HUDEP-2 (cell line): ENCODE measurements around the gene LTO1.

ENCODE experiments used
- DNase-seq, 76 experiments: peaks; one replicate each; lab custom pipeline; 2025; ENCODE audit not compliant: unreplicated experiment in 76 of 76; lab: John Stamatoyannopoulos, UW

The LTO1 gene

DNA sequence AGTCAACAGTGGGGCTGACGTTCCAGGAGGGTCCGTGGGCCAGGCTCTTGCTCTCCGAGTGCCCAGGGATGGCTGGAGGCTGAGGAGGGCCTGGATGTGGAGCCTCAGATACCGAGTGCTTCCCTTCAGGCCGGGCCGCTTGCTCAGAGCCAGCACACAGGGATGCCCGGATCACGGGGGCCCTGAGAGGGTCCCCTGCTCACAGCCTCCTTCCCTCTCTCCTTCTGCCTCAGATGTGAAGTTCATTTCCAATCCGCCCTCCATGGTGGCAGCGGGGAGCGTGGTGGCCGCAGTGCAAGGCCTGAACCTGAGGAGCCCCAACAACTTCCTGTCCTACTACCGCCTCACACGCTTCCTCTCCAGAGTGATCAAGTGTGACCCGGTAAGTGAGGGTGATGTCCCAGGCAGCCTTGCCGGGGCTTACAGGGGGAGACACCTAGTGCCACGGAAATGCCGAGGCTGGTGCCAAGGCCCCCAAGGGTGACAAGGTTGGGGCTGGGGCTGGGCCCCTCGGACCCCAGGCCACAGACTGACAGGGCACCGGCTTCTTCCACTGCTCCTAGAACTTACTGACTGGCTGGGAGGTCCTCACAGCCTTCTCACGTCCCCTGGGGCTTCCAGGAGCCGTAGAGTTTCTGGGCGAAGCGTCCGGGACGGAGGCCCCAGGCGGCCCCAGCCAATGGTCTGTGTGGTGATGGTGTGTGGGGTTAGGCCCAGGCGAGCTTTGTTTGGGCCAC, 27.2 kb downstream of the LTO1 start:
- DNase-seq = no peak

GRCh38 chr11:69647390-69647748, 27.8 kb downstream of the LTO1 start:
- no peak for DNase-seq

DNA sequence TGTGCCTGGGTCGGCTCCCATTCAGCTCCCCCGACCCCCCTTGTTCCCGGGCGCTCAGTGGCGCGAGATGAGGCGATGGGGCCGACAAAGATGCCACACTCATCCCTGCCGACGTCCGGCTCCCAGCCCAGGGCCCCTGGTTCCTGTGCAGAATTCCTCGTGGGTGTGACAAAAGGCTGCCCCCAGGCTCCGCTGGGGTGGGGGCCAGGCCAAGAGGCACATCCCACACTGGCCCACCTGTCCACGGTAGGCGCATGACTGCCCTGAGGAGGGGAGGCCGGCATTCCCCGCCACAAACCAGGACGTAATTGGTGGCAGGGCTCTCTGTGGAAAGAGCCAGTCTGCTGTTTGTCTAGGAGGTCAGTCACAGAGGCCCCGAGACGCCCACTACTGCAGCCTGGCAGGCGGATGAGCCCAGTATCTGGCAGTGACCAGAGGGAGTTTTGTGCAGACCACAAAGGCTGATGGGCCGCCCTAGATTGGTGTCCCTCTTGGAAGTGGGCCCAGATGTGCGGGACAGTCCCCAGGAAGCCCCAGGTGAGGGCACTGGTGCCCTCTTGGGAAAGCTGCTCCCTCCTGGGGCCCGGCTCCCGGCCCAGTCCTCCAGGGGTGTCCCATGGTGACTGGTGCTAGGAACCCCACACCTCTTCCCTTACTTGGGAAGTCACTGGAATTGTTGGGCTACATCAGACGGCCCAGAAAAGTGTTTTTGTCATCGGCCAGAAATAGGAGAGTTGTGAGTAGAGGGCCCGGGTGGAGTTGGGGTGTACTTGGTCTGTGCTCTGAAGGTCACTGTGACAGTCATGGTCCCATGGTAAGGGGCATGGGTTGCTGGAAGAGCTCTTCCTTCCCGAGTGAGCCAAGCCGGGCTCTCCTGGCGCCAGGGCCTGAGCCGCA, 28.4 kb downstream of the LTO1 start:
- DNase-seq = no peak

DNA sequence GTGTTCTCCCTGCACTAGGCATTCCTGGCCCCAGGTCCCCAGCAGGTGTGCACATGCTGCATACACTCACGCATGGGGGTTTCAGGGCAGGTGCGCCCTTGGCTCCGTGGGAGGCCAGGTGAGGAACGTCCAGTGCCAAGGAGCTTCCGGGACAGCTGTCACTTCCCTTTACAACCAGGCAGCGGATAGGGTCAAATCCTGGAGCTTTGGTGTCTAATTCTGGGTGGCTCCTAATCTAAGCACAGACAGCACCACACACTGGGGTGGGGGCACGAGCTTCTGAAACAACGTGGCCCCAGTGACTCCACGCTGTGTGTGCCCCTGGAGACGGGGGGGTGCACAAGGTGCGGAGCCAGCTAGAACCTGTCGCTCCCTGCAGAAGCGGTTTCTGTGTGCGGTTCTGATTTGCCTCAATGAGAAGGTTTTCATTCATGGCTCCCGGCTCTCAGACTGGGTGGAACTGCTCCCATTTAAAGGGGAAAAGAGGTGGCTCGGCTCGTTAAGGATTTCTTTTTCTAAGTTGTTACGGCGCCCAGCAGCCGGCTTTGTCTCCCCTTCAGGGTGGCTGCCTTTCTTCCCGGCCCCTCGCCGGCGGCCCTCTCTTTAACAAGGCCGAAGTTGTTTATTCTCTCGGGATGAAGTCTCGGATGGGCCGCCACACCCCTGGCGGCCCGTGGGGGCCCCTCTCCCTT, 29.2 kb downstream of the LTO1 start:
- DNase-seq = no peak

DNA sequence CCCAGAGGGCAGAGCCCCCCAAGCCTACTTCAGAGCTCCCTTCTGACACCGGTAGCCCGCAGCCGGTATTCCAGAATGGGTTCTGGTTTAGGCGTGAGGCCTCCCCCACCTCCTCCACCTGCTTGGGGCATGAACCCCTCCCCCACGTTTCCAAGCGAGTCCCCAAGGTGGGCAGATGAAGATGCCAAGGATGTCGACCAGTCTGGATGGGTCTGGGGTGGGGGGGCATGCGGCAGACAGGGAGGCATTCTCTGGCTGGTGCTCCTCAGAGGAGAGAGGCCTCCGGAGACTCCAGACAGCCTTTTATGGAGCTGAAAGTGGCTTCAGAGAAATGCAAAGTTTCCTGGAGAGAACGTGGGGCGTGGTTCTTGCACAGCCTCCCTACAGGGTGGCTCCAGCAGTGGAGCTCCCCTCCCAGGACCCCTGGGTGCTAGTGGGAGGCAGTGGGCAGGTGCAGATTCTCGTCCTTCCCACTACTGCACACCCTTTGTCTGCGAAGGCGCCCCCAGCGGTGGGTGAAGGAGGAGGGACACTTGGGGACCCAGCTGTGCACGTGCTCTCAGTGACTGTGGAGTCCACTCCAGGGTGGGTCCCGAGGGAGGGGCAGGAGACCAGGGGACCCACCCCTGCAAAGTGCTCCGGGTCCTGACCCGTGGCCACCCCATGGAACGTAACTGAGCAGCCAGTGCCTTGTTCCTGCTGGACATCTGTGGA, 30.0 kb downstream of the LTO1 start:
- no peak for DNase-seq

DNA sequence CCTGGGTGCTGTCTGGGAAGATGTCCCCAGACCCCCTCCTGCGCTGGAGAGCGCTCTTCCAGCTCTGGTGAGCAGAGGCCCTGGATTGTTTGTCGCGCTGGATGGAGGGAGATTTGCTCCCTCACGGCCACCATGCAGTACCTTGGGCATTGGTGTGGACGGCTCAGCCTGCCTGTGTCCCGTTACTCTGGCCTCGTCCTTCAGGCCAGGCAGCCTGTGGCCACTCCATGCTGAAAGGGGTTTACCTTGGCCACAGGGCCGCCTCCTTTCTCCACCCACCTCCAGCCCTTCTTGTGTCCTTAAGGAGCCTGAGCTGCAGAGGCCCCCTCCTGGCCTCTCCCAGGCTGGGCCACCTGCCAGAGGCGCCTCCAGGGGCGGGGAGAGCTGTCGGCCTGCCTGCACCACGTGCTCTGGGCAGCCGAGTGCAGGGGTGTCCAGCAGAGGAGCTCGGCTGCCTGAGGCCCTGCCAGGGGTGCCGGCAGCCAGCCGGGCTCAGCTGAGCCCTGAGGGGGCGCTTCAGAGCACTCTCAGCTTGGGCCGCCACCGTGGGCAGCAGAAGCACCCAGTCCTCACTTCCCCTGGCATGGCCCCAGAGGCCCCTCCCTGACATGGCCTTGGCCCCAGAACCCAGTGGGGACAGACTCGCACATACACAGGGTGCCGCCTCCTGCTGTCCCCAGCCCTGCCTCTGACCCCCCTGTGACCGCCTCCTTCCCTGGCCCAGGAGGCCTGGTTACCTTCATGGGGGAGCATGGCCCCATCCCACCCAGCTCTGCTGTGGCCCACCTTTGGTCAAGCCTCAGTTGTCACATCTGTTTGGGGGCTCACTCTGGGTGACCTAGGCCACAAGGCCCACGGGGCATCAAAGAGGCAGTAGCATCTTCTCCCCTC, 30.8 kb downstream of the LTO1 start:
- peak in 75 of 76 experiments; percentile 23 to 93 (median 81) for DNase-seq

DNA sequence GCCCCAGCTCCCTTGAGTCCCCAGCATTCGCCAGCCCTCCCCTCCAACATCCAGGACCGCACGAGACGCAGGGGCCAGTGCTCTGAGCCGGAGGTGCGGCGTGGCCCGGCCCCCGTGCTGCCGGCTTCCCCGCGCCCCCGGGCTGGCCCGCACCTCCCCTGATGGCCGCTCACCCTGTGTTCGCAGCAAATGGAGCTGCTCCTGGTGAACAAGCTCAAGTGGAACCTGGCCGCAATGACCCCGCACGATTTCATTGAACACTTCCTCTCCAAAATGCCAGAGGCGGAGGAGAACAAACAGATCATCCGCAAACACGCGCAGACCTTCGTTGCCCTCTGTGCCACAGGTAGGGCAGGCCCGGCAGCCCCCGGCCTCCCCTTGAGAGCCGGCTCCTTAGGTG, 31.5 kb downstream of the LTO1 start:
- no peak for DNase-seq

DNA sequence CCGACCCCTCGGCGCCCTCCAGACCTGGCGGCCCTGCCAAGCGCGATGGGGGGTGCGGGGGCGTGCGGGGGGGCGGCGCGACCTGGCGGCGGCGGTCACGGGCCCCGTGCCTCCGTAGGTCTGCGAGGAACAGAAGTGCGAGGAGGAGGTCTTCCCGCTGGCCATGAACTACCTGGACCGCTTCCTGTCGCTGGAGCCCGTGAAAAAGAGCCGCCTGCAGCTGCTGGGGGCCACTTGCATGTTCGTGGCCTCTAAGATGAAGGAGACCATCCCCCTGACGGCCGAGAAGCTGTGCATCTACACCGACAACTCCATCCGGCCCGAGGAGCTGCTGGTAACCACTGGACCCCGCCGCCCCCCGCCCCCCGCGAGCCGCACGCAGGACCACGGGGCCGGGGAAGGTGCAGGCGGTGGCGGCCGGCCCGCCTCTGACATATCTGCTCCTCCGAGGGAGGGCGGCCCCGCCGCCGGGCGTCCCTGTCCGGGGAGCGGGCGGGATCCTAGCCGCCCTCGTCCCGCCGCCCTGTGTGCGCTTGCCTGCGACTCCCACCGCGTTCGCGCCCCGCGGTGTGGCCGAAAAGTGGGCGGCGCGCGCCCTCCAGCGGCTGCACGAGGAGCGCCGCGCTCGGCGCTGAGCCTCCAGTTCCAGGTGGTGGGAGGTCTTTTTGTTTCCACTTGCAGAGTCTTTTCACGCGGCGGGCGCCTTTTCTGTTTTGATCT, 32.1 kb downstream of the LTO1 start:
- peak in 72 of 76 experiments; percentile 6 to 87 (median 64) for DNase-seq

DNA sequence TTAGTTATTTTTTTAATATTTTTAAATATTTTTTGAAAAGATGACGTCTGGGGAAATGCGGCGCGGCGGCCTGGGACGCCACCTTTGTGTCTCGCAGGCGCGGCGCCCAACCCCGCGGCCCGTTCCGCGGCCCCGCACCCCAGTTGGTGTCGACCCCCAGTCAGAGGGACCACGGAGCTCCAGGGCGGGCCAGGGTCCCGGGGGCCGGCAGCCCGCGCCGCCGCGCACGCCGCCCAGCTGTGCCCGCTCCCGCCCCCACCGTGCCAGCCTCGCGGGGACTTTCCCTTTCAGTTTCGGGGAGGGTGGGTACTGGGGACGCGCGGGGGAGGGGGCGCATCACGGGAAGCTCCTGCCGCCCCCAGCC, 32.6 kb downstream of the LTO1 start:
- DNase-seq = peak in 4 of 76 experiments; percentile 5 to 33 (median 24)

- DNase-seq = peak in 3 of 76 experiments; percentile 11 to 37 (median 25)
Measured at GRCh38 chr11:69641681-69642548, 33.2 kb downstream of the LTO1 start.

DNA sequence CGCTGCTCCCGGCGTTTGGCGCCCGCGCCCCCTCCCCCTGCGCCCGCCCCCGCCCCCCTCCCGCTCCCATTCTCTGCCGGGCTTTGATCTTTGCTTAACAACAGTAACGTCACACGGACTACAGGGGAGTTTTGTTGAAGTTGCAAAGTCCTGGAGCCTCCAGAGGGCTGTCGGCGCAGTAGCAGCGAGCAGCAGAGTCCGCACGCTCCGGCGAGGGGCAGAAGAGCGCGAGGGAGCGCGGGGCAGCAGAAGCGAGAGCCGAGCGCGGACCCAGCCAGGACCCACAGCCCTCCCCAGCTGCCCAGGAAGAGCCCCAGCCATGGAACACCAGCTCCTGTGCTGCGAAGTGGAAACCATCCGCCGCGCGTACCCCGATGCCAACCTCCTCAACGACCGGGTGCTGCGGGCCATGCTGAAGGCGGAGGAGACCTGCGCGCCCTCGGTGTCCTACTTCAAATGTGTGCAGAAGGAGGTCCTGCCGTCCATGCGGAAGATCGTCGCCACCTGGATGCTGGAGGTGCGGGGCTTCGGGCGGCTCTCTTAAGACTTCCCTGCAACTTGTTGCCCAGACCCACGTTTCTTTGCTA, 34.1 kb downstream of the LTO1 start, which contains the start of gene CCND1:
Gene CCND1 (plus strand): TSS at position 162 of the 587 bp plus-strand sequence. CDS start 158 bp downstream, at position 320.
- DNase-seq = peak in 72 of 76 experiments; percentile 18 to 85 (median 63)

- DNase-seq = peak in 27 of 76 experiments; percentile 7 to 54 (median 38)
Measured at GRCh38 chr11:69640260-69640994, 34.7 kb downstream of the LTO1 start.

DNA sequence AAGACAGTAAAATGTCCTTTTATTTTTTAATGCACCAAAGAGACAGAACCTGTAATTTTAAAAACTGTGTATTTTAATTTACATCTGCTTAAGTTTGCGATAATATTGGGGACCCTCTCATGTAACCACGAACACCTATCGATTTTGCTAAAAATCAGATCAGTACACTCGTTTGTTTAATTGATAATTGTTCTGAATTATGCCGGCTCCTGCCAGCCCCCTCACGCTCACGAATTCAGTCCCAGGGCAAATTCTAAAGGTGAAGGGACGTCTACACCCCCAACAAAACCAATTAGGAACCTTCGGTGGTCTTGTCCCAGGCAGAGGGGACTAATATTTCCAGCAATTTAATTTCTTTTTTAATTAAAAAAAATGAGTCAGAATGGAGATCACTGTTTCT, 35.3 kb downstream of the LTO1 start:
- no peak for DNase-seq

GRCh38 chr11:69638941-69639681, 36.0 kb downstream of the LTO1 start:
- peak in 74 of 76 experiments; percentile 59 to 95 (median 88) for DNase-seq

- peak in 62 of 76 experiments; percentile 19 to 71 (median 50) for DNase-seq
Measured at GRCh38 chr11:69637941-69638871, 36.9 kb downstream of the LTO1 start.
